ENCODE measurements around the gene ALOX12B. TPM values are rescaled to one million over a fixed set of nuclear protein-coding genes. Genes with fewer than 3 reads are reported as not detected.

The ALOX12B gene
- total and polyA plus RNA-seq, 2 of the 13 experiments (the other 11 are each of a cell fraction or from before 2014, with no cell fraction given): 0.13 TPM; not detected in 1

DNA sequence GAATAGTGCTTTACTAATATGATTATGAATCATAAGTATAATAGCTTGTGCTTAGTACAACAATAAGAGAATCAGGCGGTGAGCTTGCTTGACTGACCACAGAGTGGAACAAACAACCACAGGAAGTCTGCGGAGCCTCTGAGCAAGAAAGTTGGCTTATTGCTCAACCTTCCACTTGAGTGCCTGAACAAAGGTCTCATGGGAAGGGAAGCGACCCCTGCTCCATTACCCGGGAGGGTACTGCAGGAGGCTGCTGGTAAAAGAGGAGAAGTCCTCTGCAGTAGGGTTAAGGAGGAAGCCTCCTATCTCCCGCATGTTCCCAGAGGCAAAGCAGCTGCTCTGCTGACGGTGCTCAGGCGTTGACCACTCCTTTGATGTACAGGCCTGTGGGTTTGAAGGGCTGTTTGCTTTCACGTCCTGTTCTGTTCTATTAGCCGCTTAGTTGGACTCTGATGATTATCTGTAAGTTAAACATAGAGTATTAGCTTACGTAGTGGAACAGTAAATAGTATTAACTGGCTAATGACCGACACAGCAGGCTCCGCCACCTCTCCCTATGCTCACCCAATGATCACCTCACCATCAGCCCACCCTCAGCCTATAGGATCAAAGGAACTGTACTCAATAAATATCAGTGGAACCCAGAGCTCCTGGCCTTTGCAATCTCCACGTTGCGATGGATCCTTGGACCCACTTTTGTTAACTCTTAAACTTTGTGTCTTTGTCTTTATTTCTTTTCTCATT is 31.1 kb downstream of the ALOX12B start (continued):
- TF ChIP-seq ZNF773 (CRISPR knock-in tag; IDR thresholded peaks at IDR 0.05; ENCODE audit: borderline replicate concordance) (no peak), GATA4 (IDR thresholded peaks at IDR 0.05; ENCODE audit: borderline replicate concordance, low read depth) (peak; percentile 85), RELA (CRISPR knock-in tag; IDR thresholded peaks at IDR 0.05) (no peak), SOX5 (CRISPR knock-in tag; IDR thresholded peaks at IDR 0.05; ENCODE audit: borderline replicate concordance) (peak; percentile 83), ATF5 (CRISPR knock-in tag; IDR thresholded peaks at IDR 0.05; ENCODE audit: low read depth) (0 out of 2 replicates have a peak, but pooled peaks have one; percentile 29), ZZZ3 (CRISPR knock-in tag; IDR thresholded peaks at IDR 0.05; ENCODE audit: borderline replicate concordance) (0 out of 2 replicates have a peak, but pooled peaks have one; percentile 19), TCF7L2 (IDR thresholded peaks at IDR 0.05; ENCODE audit: low read depth, low read length) (peak; percentile 95), NFE2L1 (CRISPR knock-in tag; IDR thresholded peaks at IDR 0.05; ENCODE audit: borderline replicate concordance) (no peak), ELF3 (CRISPR knock-in tag; IDR thresholded peaks at IDR 0.05) (peak; percentile 79), NFKBIZ (CRISPR knock-in tag; IDR thresholded peaks at IDR 0.05) (no peak; the same call in 1 of the 2 replicates), ZNF317 (CRISPR knock-in tag; IDR thresholded peaks at IDR 0.05) (peak; percentile 75), KDM6A (CRISPR knock-in tag; IDR thresholded peaks at IDR 0.05; ENCODE audit: low read depth) (peak; percentile 61), ZNF562 (CRISPR knock-in tag; IDR thresholded peaks at IDR 0.05; ENCODE audit: borderline replicate concordance) (0 out of 2 replicates have a peak, but pooled peaks have one; percentile 38), RBM22 (optimal IDR thresholded peaks at IDR 0.05; ENCODE audit: low read length) (no peak), SIN3B (IDR thresholded peaks at IDR 0.05; ENCODE audit: low read length) (no peak), SIX4 (CRISPR knock-in tag; IDR thresholded peaks at IDR 0.05) (peak; percentile 47; the same call in 1 of the 2 replicates), ZNF7 (CRISPR knock-in tag; IDR thresholded peaks at IDR 0.05) (no peak), SRSF1 (optimal IDR thresholded peaks at IDR 0.05; ENCODE audit: low read depth, low read length) (no peak), IRF2 (CRISPR knock-in tag; IDR thresholded peaks at IDR 0.05) (0 out of 2 replicates have a peak, but pooled peaks have one; percentile 20), PBX2 (CRISPR knock-in tag; IDR thresholded peaks at IDR 0.05) (no peak; the same call in 1 of the 2 replicates), ZC3H13 (CRISPR knock-in tag; IDR thresholded peaks at IDR 0.05) (no peak)
- TF ChIP-seq, protein P1, sequence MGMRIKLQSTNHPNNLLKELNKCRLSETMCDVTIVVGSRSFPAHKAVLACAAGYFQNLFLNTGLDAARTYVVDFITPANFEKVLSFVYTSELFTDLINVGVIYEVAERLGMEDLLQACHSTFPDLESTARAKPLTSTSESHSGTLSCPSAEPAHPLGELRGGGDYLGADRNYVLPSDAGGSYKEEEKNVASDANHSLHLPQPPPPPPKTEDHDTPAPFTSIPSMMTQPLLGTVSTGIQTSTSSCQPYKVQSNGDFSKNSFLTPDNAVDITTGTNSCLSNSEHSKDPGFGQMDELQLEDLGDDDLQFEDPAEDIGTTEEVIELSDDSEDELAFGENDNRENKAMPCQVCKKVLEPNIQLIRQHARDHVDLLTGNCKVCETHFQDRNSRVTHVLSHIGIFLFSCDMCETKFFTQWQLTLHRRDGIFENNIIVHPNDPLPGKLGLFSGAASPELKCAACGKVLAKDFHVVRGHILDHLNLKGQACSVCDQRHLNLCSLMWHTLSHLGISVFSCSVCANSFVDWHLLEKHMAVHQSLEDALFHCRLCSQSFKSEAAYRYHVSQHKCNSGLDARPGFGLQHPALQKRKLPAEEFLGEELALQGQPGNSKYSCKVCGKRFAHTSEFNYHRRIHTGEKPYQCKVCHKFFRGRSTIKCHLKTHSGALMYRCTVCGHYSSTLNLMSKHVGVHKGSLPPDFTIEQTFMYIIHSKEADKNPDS (CRISPR knock-in tag; IDR thresholded peaks at IDR 0.05): peak; percentile 98
- TF ChIP-seq, protein P2, sequence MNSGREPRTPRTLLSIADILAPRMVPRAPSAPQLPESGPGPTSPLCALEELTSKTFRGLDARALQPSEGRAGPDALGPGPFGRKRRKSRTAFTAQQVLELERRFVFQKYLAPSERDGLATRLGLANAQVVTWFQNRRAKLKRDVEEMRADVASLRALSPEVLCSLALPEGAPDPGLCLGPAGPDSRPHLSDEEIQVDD (CRISPR knock-in tag; IDR thresholded peaks at IDR 0.05; ENCODE audit: borderline replicate concordance): peak; percentile 38; the same call in 1 of the 2 replicates
- TF ChIP-seq, protein P3, sequence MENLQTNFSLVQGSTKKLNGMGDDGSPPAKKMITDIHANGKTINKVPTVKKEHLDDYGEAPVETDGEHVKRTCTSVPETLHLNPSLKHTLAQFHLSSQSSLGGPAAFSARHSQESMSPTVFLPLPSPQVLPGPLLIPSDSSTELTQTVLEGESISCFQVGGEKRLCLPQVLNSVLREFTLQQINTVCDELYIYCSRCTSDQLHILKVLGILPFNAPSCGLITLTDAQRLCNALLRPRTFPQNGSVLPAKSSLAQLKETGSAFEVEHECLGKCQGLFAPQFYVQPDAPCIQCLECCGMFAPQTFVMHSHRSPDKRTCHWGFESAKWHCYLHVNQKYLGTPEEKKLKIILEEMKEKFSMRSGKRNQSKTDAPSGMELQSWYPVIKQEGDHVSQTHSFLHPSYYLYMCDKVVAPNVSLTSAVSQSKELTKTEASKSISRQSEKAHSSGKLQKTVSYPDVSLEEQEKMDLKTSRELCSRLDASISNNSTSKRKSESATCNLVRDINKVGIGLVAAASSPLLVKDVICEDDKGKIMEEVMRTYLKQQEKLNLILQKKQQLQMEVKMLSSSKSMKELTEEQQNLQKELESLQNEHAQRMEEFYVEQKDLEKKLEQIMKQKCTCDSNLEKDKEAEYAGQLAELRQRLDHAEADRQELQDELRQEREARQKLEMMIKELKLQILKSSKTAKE (CRISPR knock-in tag; IDR thresholded peaks at IDR 0.05; ENCODE audit: borderline replicate concordance): peak; percentile 72; the same call in 1 of the 2 replicates

Data from HepG2 (cell line).